ENCODE measurements around the gene GFRA1.

The GFRA1 gene

DNA sequence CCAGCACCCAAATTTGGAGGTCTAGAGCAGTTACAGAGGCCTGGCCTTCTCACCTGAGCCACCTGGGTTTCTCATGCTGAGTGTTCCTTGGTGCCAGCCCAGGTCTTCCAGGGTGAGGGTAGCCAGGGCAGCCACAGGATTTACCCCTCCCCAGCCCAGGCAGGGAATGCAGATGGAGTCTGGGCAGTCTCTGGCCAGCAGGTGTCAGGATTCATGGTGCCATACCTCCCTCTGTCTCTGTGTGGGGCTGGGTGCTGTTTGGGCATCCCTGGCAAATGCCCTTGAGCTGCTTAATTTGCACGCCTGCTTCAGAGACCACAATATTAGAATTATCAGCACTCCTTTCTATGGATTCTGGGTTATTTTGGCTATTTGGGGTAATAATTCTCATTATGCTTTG, 246.7 kb downstream of the GFRA1 start:
- Mint-ChIP-seq H3K27ac (no peak overlapping the region), H3K27me3 (no peaks in the 10 kb centered on the region), H3K4me1 (no peaks in the 10 kb centered on the region), H3K36me3 (no peaks in the 10 kb centered on the region), H3K4me3 (no peak overlapping the region), H3K9me3 (peaks cover 13% of the 10 kb centered on the region)
- CTCF ChIA-PET, result no interaction called here
- DNase-seq, result no peak

- no peaks in the 10 kb centered on the region for H3K36me3 Mint-ChIP-seq
- H3K4me3 Mint-ChIP-seq, result no peak overlapping the region
- CTCF ChIA-PET, result no interaction called here
- H3K4me1 Mint-ChIP-seq, result no peaks in the 10 kb centered on the region
- no peak overlapping the region for H3K27ac Mint-ChIP-seq
- H3K27me3 Mint-ChIP-seq, result no peaks in the 10 kb centered on the region
- H3K9me3 Mint-ChIP-seq, result peaks cover 10% of the 10 kb centered on the region
- no peak for DNase-seq
Observed at GRCh38 chr10:116024271-116024878, 248.6 kb downstream of the GFRA1 start.

GRCh38 chr10:116017405-116017804, 255.6 kb downstream of the GFRA1 start:
- H3K4me1 Mint-ChIP-seq, result no peaks in the 10 kb centered on the region
- CTCF ChIA-PET, result no interaction called here
- H3K27me3 Mint-ChIP-seq, result no peaks in the 10 kb centered on the region

DNA sequence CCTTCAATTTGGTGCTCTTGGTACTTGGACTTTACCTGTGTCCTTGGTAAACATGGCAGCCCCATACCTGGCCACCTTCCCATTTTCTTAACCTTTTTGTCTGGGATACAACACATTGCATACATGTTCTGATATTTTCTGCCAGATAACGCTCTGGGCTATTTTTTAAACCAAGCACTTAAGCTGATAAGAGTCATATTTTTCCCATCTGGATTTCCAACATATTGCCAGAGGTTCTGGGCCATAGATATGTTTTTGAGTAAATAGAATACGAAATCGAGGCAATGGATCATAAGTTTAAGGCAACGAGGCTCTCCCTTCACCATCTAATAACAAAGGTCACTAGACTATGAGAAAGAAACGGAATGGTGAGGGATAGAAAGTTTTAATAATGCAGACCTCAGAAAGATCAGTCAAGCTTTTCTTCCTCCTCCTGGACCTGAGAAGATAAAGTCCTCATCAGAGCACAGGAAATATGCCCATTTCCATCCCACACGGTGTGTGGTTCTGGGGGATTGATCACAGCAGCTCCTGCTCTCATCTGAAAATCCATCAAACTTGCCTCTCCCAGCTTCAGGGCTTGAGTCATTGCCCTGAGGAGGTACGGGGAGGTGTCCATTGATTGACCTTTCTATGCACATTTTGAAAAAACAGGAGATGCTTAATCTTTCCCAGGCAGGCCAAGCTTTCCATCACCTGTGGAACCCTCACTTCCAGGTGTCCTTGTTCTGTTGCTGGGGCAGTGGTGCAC, 257.2 kb downstream of the GFRA1 start:
- no peaks in the 10 kb centered on the region for H3K4me1 Mint-ChIP-seq
- H3K27ac Mint-ChIP-seq, result no peak overlapping the region

More at GRCh38 chr10:116017405-116017804, 255.6 kb downstream of the GFRA1 start:
- Mint-ChIP-seq H3K36me3 (no peaks in the 10 kb centered on the region), H3K9me3 (peaks cover 9% of the 10 kb centered on the region), H3K27ac (no peak overlapping the region), H3K4me3 (no peak overlapping the region)
- no peak for DNase-seq

GRCh38 chr10:116014871-116015582, 258.0 kb downstream of the GFRA1 start:
- CTCF ChIA-PET, result no interaction called here
- Mint-ChIP-seq H3K4me3 (no peak overlapping the region), H3K36me3 (no peaks in the 10 kb centered on the region), H3K9me3 (peaks cover 11% of the 10 kb centered on the region), H3K27me3 (no peaks in the 10 kb centered on the region), H3K4me1 (no peaks in the 10 kb centered on the region), H3K27ac (no peak overlapping the region)
- no peak for DNase-seq

More for the DNA sequence above, 257.2 kb downstream of the GFRA1 start:
- CTCF ChIA-PET, result no interaction called here
- H3K9me3 Mint-ChIP-seq, result peaks cover 11% of the 10 kb centered on the region
- H3K36me3 Mint-ChIP-seq, result no peaks in the 10 kb centered on the region
- H3K27me3 Mint-ChIP-seq, result no peaks in the 10 kb centered on the region
- DNase-seq, result no peak
- H3K4me3 Mint-ChIP-seq, result no peak overlapping the region

DNA sequence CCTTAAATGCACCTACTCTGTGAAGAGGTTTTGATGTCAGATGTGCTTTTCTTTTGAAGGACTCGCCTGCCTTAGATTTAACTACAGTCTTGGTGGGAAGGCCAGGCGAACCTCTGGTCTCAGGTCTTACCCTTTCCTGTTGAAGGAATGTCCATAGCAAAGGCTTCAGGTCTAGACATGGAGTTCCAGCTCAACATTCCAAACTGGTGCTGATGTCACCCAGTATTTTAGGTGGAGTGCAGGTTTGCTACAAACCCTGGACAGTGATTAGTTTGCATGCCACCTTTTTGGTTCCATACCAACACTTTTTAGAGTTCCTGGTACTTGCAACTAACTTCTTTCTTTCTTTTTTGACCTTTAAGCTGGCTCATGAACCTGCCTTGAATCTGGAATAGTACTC, 258.7 kb downstream of the GFRA1 start:
- Mint-ChIP-seq H3K4me1 (no peaks in the 10 kb centered on the region), H3K4me3 (no peak overlapping the region), H3K27ac (no peak overlapping the region), H3K36me3 (no peaks in the 10 kb centered on the region), H3K9me3 (peaks cover 8% of the 10 kb centered on the region), H3K27me3 (no peaks in the 10 kb centered on the region)
- CTCF ChIA-PET, result no interaction called here
- no peak for DNase-seq

DNA sequence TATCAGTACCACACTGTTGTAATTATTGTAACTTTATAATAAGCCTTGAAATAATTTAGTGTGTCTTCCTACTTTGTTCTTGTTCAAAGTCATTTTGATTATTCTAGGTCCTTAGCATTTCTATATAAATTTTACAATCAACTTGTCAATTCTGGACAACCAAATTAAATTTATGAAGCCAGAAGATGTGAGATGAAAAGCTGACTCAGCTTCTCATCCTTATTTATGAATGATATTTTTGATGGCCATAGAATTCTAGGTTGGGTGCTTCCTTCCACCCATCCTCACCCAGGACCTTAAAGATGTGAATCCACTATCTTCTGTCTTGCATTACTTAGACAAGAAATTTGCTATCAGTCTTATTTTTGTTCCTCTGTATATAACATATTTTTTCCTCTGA, 261.1 kb downstream of the GFRA1 start:
- Mint-ChIP-seq H3K9me3 (peaks cover 3% of the 10 kb centered on the region), H3K27me3 (no peaks in the 10 kb centered on the region), H3K4me1 (no peaks in the 10 kb centered on the region), H3K4me3 (no peak overlapping the region), H3K27ac (no peak overlapping the region), H3K36me3 (no peaks in the 10 kb centered on the region)
- CTCF ChIA-PET, result no interaction called here
- DNase-seq, result no peak

GRCh38 chr10:116007256-116007891, 265.6 kb downstream of the GFRA1 start:
- no peak for DNase-seq
- peaks cover 5% of the 10 kb centered on the region for H3K9me3 Mint-ChIP-seq
- no peak overlapping the region for H3K27ac Mint-ChIP-seq
- no peaks in the 10 kb centered on the region for H3K27me3 Mint-ChIP-seq
- no peak overlapping the region for H3K4me3 Mint-ChIP-seq
- CTCF ChIA-PET, result no interaction called here
- H3K36me3 Mint-ChIP-seq, result no peaks in the 10 kb centered on the region
- H3K4me1 Mint-ChIP-seq, result no peaks in the 10 kb centered on the region
